Trophoblast cell (in vitro differentiated cells and primary cell): Measurements from ENCODE around the gene RASSF1.
A peak's percentile ranks its signal among the peaks of the same experiment; 100 is the strongest.

Source experiments
- DNase-seq, 2 donors: peaks; one replicate each; pipeline ENCODE4 v3.0.0-alpha.2; 2016
- H2AFZ ChIP-seq: 2 replicates; pipeline ENCODE4 v1.6.1; 2013; ENCODE audit warnings: low read length, moderate library complexity, mild to moderate bottlenecking; ENCODE audit not compliant: insufficient read depth, poor library complexity
- H2AK5ac ChIP-seq: 2 replicates; pipeline ENCODE4 v1.6.1; 2013; ENCODE audit warnings: mild to moderate bottlenecking, low read length
- H2BK120ac ChIP-seq: 2 replicates; pipeline ENCODE4 v1.6.1; 2013; ENCODE audit warnings: low read length, mild to moderate bottlenecking, moderate library complexity; ENCODE audit not compliant: insufficient read depth, poor library complexity
- H2BK12ac ChIP-seq: 2 replicates; pipeline ENCODE4 v1.6.1; 2013; ENCODE audit warnings: mild to moderate bottlenecking, low read length, moderate library complexity
- H2BK5ac ChIP-seq: 2 replicates; pipeline ENCODE4 v1.6.1; 2013; ENCODE audit warnings: low read length, low read depth, moderate library complexity, mild to moderate bottlenecking; ENCODE audit not compliant: poor library complexity
- H3K14ac ChIP-seq: 2 replicates; pipeline ENCODE4 v1.6.1; 2013; ENCODE audit warnings: mild to moderate bottlenecking, low read length
- H3K18ac ChIP-seq: 2 replicates; pipeline ENCODE4 v1.6.1; 2013; ENCODE audit warnings: mild to moderate bottlenecking, low read length
- H3K23ac ChIP-seq: 2 replicates; pipeline ENCODE4 v1.6.1; 2013; ENCODE audit warnings: low read length
- H3K27ac ChIP-seq: 2 replicates; pipeline ENCODE4 v1.5.1; 2013; ENCODE audit warnings: low read depth, mild to moderate bottlenecking, inconsistent platforms, low read length, moderate library complexity
- H3K27me3 ChIP-seq: 2 replicates; pipeline ENCODE4 v1.6.1; 2013; ENCODE audit warnings: inconsistent platforms, mild to moderate bottlenecking, low read length, moderate library complexity; ENCODE audit not compliant: insufficient read depth
- H3K36me3 ChIP-seq, 2 experiments: 1 replicate in 1 of 2; 2 replicates in 1 of 2; pipeline ENCODE4 v1.6.1; 2013; ENCODE audit warnings: low read length in 2 of 2, mild to moderate bottlenecking in 2 of 2, moderate library complexity in 1 of 2; ENCODE audit not compliant: insufficient read depth in 2 of 2, control insufficient read depth in 1 of 2
- H3K4ac ChIP-seq: 2 replicates; pipeline ENCODE4 v1.6.1; 2013; ENCODE audit warnings: low read depth, mild to moderate bottlenecking, low read length, moderate library complexity
- H3K4me1 ChIP-seq, 2 experiments: 1 replicate in 1 of 2; 2 replicates in 1 of 2; pipeline ENCODE4 v1.6.1; 2013; ENCODE audit warnings: low read length in 2 of 2, mild to moderate bottlenecking in 2 of 2, moderate library complexity in 1 of 2; ENCODE audit not compliant: insufficient read depth in 2 of 2, control insufficient read depth in 1 of 2
- H3K4me2 ChIP-seq: 2 replicates; pipeline ENCODE4 v1.6.1; 2013; ENCODE audit warnings: inconsistent platforms, mild to moderate bottlenecking, low read length, moderate library complexity
- H3K4me3 ChIP-seq: 2 replicates; pipeline ENCODE4 v1.5.1; 2013; ENCODE audit warnings: mild to moderate bottlenecking, low read depth, low read length, inconsistent platforms
- H3K79me1 ChIP-seq: one replicate; pipeline ENCODE4 v1.6.1; 2013; ENCODE audit warnings: low read length
- H3K79me2 ChIP-seq: 2 replicates; pipeline ENCODE4 v1.6.1; 2013; ENCODE audit warnings: low read length, mild to moderate bottlenecking; ENCODE audit not compliant: control insufficient read depth, insufficient read depth, poor library complexity
- H3K9ac ChIP-seq: 2 replicates; pipeline ENCODE4 v1.6.1; 2013; ENCODE audit warnings: mild to moderate bottlenecking, low read length
- H3K9me3 ChIP-seq: 2 replicates; pipeline ENCODE4 v1.6.1; 2013; ENCODE audit warnings: low read depth, mild to moderate bottlenecking, control low read depth, inconsistent platforms, low read length; ENCODE audit not compliant: insufficient read depth
- H4K12ac ChIP-seq: 2 replicates; pipeline ENCODE4 v1.6.1; 2013; ENCODE audit warnings: low read depth, mild to moderate bottlenecking, low read length, moderate library complexity
- H4K8ac ChIP-seq: 2 replicates; pipeline ENCODE4 v1.6.1; 2013; ENCODE audit warnings: low read depth, mild to moderate bottlenecking, low read length, moderate library complexity
- H4K91ac ChIP-seq: one replicate; pipeline ENCODE4 v1.6.1; 2013; ENCODE audit warnings: low read depth, mild to moderate bottlenecking, low read length, moderate library complexity
- WGBS: extraction: QIAGEN DNeasy Blood & Tissue Kit; methylation state at CpG from one replicate; pipeline ENCODE4 v1.1.7; 2013; ENCODE audit warnings: missing lambda C conversion rate; ENCODE audit not compliant: insufficient read length, insufficient coverage; ENCODE audit errors: extremely low coverage; 5-methylcytosine and 5-hydroxymethylcytosine counted together

The RASSF1 gene

GRCh38 chr3:50298836-50299637 lies 41.6 kb downstream of the RASSF1 start, which contains the start of the genes HYAL3 and NAA80:
Gene HYAL3, minus strand, starts transcription at chr3:50299405. Its CDS starts 3,803 bp downstream, at chr3:50295602.
Gene NAA80, minus strand, starts transcription at chr3:50299405. Its CDS starts 1,942 bp downstream, at chr3:50297463.
- Histone ChIP-seq H2BK120ac (peak within 1 kb of the TSS; percentile 65), H3K4me3 (peak within 1 kb of the TSS; percentile 85), H3K79me2 (peaks cover 3% of the 10 kb centered on the region), H3K36me3 (peaks cover 4 to 5% of the 10 kb centered on the region in 2 experiments), H3K9me3 (peaks cover 2% of the 10 kb centered on the region), H3K9ac (peak within 1 kb of the TSS; percentile 73), H3K23ac (no peak within 1 kb of the TSS), H2AFZ (peak within 1 kb of the TSS; percentile 66), H3K4me2 (peak within 1 kb of the TSS; percentile 75), H3K79me1 (peaks cover 24% of the 10 kb centered on the region), H3K27ac (peak within 1 kb of the TSS; percentile 69), H3K18ac (peak within 1 kb of the TSS; percentile 49), H4K8ac (peak within 1 kb of the TSS; percentile 82), H4K12ac (peak within 1 kb of the TSS; percentile 31), H4K91ac (peak within 1 kb of the TSS; percentile 90), H2BK5ac (peak within 1 kb of the TSS; percentile 37), H3K4ac (peak within 1 kb of the TSS; percentile 14), H3K27me3 (no peaks in the 10 kb centered on the region), H2AK5ac (peak within 1 kb of the TSS; percentile 81), H3K4me1 (peaks cover 19 to 24% of the 10 kb centered on the region in 2 experiments), H2BK12ac (peak within 1 kb of the TSS; percentile 74), H3K14ac (peak within 1 kb of the TSS; percentile 83)
- DNase-seq: peak; percentile 99
- WGBS: no CpG with 5 or more reads among the region's 61 CpGs

GRCh38 chr3:50297896-50298725 lies 42.5 kb downstream of the RASSF1 start:
- Histone ChIP-seq H3K36me3 (peaks cover 4 to 5% of the 10 kb centered on the region in 2 experiments), H4K8ac (peak overlapping the region; percentile 82)
- no CpG with 5 or more reads among the region's 9 CpGs for WGBS

GRCh38 chr3:50297384-50297775 lies 43.3 kb downstream of the RASSF1 start:
- Histone ChIP-seq H3K4ac (no peak overlapping the region), H3K18ac (no peak overlapping the region), H3K4me3 (no peak overlapping the region), H3K9me3 (no peaks in the 10 kb centered on the region), H2BK12ac (no peak overlapping the region), H4K91ac (no peak overlapping the region), H3K9ac (no peak overlapping the region), H2BK5ac (no peak overlapping the region), H3K4me1 (peaks cover 15 to 19% of the 10 kb centered on the region in 2 experiments), H3K14ac (no peak overlapping the region), H4K12ac (no peak overlapping the region), H3K27ac (no peak overlapping the region), H3K4me2 (no peak overlapping the region), H3K23ac (no peak overlapping the region), H2AFZ (no peak overlapping the region), H3K36me3 (peaks cover 4 to 5% of the 10 kb centered on the region in 2 experiments), H4K8ac (no peak overlapping the region), H3K79me2 (peaks cover 3% of the 10 kb centered on the region), H2AK5ac (no peak overlapping the region), H3K79me1 (peaks cover 21% of the 10 kb centered on the region), H2BK120ac (no peak overlapping the region), H3K27me3 (no peaks in the 10 kb centered on the region)
- DNase-seq: no peak
- WGBS: no CpG with 5 or more reads among the region's 2 CpGs

More at GRCh38 chr3:50297896-50298725, 42.5 kb downstream of the RASSF1 start:
- no peak for DNase-seq
- Histone ChIP-seq H4K91ac (peak overlapping the region; percentile 90), H2BK5ac (no peak overlapping the region), H4K12ac (no peak overlapping the region), H3K18ac (peak overlapping the region; percentile 1), H3K4me2 (peak overlapping the region; percentile 75), H3K4me3 (peak overlapping the region; percentile 85), H2BK12ac (no peak overlapping the region), H3K23ac (no peak overlapping the region), H3K4ac (no peak overlapping the region), H2AFZ (no peak overlapping the region), H2AK5ac (peak overlapping the region; percentile 16), H2BK120ac (no peak overlapping the region), H3K9ac (no peak overlapping the region), H3K79me1 (peaks cover 21% of the 10 kb centered on the region), H3K14ac (peak overlapping the region; percentile 17), H3K79me2 (peaks cover 3% of the 10 kb centered on the region), H3K27me3 (no peaks in the 10 kb centered on the region), H3K9me3 (no peaks in the 10 kb centered on the region), H3K4me1 (peaks cover 15 to 19% of the 10 kb centered on the region in 2 experiments), H3K27ac (no peak overlapping the region)

- no peak overlapping the region for H4K12ac ChIP-seq
- no peak for DNase-seq
These were observed 43.8 kb downstream of the RASSF1 start for GRCh38 chr3:50296721-50297383.

More at GRCh38 chr3:50296721-50297383, 43.8 kb downstream of the RASSF1 start:
- no peak overlapping the region for H2BK120ac ChIP-seq
- no peak overlapping the region for H2BK12ac ChIP-seq
- no peak overlapping the region for H2BK5ac ChIP-seq
- no peak overlapping the region for H3K9ac ChIP-seq
- no peak overlapping the region for H2AFZ ChIP-seq
- no CpG with 5 or more reads among the region's 18 CpGs for WGBS
- no peak overlapping the region for H3K18ac ChIP-seq
- peaks cover 15 to 19% of the 10 kb centered on the region in 2 experiments for H3K4me1 ChIP-seq
- no peak overlapping the region for H3K4ac ChIP-seq
- no peak overlapping the region for H4K8ac ChIP-seq
- H3K4me2 ChIP-seq: no peak overlapping the region
- peaks cover 4% of the 10 kb centered on the region for H3K79me2 ChIP-seq
- peaks cover 4 to 5% of the 10 kb centered on the region in 2 experiments for H3K36me3 ChIP-seq
- peaks cover 24% of the 10 kb centered on the region for H3K79me1 ChIP-seq
- H3K4me3 ChIP-seq: no peak overlapping the region
- no peaks in the 10 kb centered on the region for H3K27me3 ChIP-seq
- no peak overlapping the region for H4K91ac ChIP-seq
- H3K14ac ChIP-seq: no peak overlapping the region
- no peaks in the 10 kb centered on the region for H3K9me3 ChIP-seq
- no peak overlapping the region for H3K27ac ChIP-seq
- H3K23ac ChIP-seq: no peak overlapping the region
- no peak overlapping the region for H2AK5ac ChIP-seq
